IMR-90 (cell line): ENCODE data around the gene ATP1A4. TPM values are rescaled to one million over a fixed set of nuclear protein-coding genes. Genes with fewer than 3 reads are reported as not detected.
A peak's percentile ranks its signal among the peaks of the same experiment; 100 is the strongest.

Source experiments
- ATAC-seq: fragments of 200-7000 bp; cut with Tn5 transposase; 2 replicates; pipeline ENCODE4 v1.9.1; 2020; ENCODE audit warnings: low read depth, mild to moderate bottlenecking, moderate library complexity
- BruUV-seq: library from RNA; stranded (reverse); fragments of 400-500 nt; replicated peaks from 2 replicates; lab custom pipeline; 2021; lab: Mats Ljungman, UMichigan
- CTCF ChIA-PET: fragments of 300-600 bp; formaldehyde crosslinking; extraction: SDS; loops from one replicate; lab custom pipeline; 2021; ENCODE audit warnings: antibody characterized with exemption; lab: Yijun Ruan, JAX
- POLR2A ChIA-PET: fragments of 300-600 bp; sonication (Branson Sonifier 250); formaldehyde crosslinking; loops from one replicate; lab custom pipeline; 2022; ENCODE audit warnings: antibody characterized with exemption; ENCODE audit not compliant: unreplicated experiment; lab: Charles Lee
- DNase-seq: peaks from one replicate; pipeline ENCODE4 v3.0.0; 2013
- H2AFZ ChIP-seq: replicated peaks from 2 replicates; pipeline ENCODE3; 2013; ENCODE audit warnings: low read length, mild to moderate bottlenecking; ENCODE audit not compliant: poor library complexity
- H2AK5ac ChIP-seq: 2 replicates; pipeline ENCODE4 v1.6.1; 2013; ENCODE audit warnings: low read depth, low read length, inconsistent platforms
- H2AK9ac ChIP-seq: replicated peaks from 2 replicates; pipeline ENCODE3; 2013; ENCODE audit warnings: mild to moderate bottlenecking, low read depth, low read length, moderate library complexity; ENCODE audit not compliant: poor library complexity
- H2BK120ac ChIP-seq: 2 replicates; pipeline ENCODE4 v1.6.1; 2013; ENCODE audit warnings: low read depth, low read length, inconsistent platforms
- H2BK15ac ChIP-seq: 3 replicates; pipeline ENCODE4 v1.6.1; 2013; ENCODE audit warnings: low read depth, low read length, inconsistent platforms
- H2BK20ac ChIP-seq: 2 replicates; pipeline ENCODE4 v1.6.1; 2013; ENCODE audit warnings: low read depth, mild to moderate bottlenecking, inconsistent platforms, low read length, moderate library complexity
- H2BK5ac ChIP-seq: 2 replicates; pipeline ENCODE4 v1.6.1; 2013; ENCODE audit warnings: mild to moderate bottlenecking, low read depth, low read length, inconsistent platforms; ENCODE audit not compliant: poor library complexity, severe bottlenecking
- H3K14ac ChIP-seq: replicated peaks from 2 replicates; pipeline ENCODE4 v1.6.1; 2013; ENCODE audit warnings: low read depth, low read length, inconsistent platforms
- H3K18ac ChIP-seq: 2 replicates; pipeline ENCODE4 v1.6.1; 2013; ENCODE audit warnings: low read depth, low read length, control low read depth
- H3K23ac ChIP-seq: 2 replicates; pipeline ENCODE4 v1.6.1; 2013; ENCODE audit warnings: low read depth, low read length, inconsistent platforms
- H3K27ac ChIP-seq: 2 replicates; pipeline ENCODE4 v1.5.1; 2013; ENCODE audit warnings: mild to moderate bottlenecking, control low read depth, low read length; ENCODE audit not compliant: insufficient read depth
- H3K27me3 ChIP-seq: 2 replicates; pipeline ENCODE4 v1.6.1; 2013; ENCODE audit warnings: low read length; ENCODE audit not compliant: control insufficient read depth, insufficient read depth
- H3K36me3 ChIP-seq: 2 replicates; pipeline ENCODE4 v1.6.1; 2013; ENCODE audit warnings: low read length, mixed read lengths; ENCODE audit not compliant: control insufficient read depth, insufficient read depth
- H3K4ac ChIP-seq: 2 replicates; pipeline ENCODE4 v1.6.1; 2013; ENCODE audit warnings: low read depth, low read length, inconsistent platforms
- H3K4me1 ChIP-seq: 2 replicates; pipeline ENCODE4 v1.6.1; 2013; ENCODE audit warnings: low read length, mixed read lengths; ENCODE audit not compliant: control insufficient read depth, insufficient read depth
- H3K4me2 ChIP-seq: 2 replicates; pipeline ENCODE4 v1.6.1; 2013; ENCODE audit warnings: low read depth, mild to moderate bottlenecking, control low read depth, low read length, moderate library complexity
- H3K4me3 ChIP-seq: 2 replicates; pipeline ENCODE4 v1.5.1; 2013; ENCODE audit warnings: low read depth, mild to moderate bottlenecking, control low read depth, low read length, moderate library complexity; ENCODE audit not compliant: insufficient read depth
- H3K56ac ChIP-seq: 2 replicates; pipeline ENCODE4 v1.6.1; 2013; ENCODE audit warnings: low read length, inconsistent platforms; ENCODE audit not compliant: insufficient read depth; ENCODE audit errors: extremely low read depth
- H3K79me1 ChIP-seq, 2 experiments: 2 replicates each; pipeline ENCODE4 v1.6.1; 2013; ENCODE audit warnings: low read length in 2 of 2, inconsistent platforms in 1 of 2, low read depth in 1 of 2
- H3K9ac ChIP-seq: 2 replicates; pipeline ENCODE4 v1.6.1; 2013; ENCODE audit warnings: low read depth, low read length, control low read depth
- H3K9me1 ChIP-seq: 2 replicates; pipeline ENCODE4 v1.6.1; 2013; ENCODE audit warnings: low read length, inconsistent platforms; ENCODE audit not compliant: insufficient read depth
- H3K9me3 ChIP-seq: 2 replicates; pipeline ENCODE4 v1.6.1; 2013; ENCODE audit warnings: low read length; ENCODE audit not compliant: control insufficient read depth, insufficient read depth
- H4K20me1 ChIP-seq: 2 replicates; pipeline ENCODE4 v1.6.1; 2013; ENCODE audit warnings: low read length, inconsistent platforms; ENCODE audit not compliant: insufficient read depth
- H4K5ac ChIP-seq: 2 replicates; pipeline ENCODE4 v1.6.1; 2013; ENCODE audit warnings: mild to moderate bottlenecking, low read depth, low read length, control low read depth
- H4K8ac ChIP-seq, 2 experiments: 2 replicates each; pipeline ENCODE4 v1.6.1; 2013; ENCODE audit warnings: low read depth in 2 of 2, low read length in 2 of 2, control low read depth in 1 of 2, inconsistent platforms in 1 of 2
- H4K91ac ChIP-seq: 2 replicates; pipeline ENCODE4 v1.6.1; 2013; ENCODE audit warnings: low read depth, low read length, inconsistent platforms; ENCODE audit not compliant: insufficient read depth
- CEBPB ChIP-seq: IDR thresholded peaks from 2 replicates; pipeline ENCODE4 v1.6.1; 2012; ENCODE audit warnings: low read depth, low read length, improper control_type of control experiment
- FOS ChIP-seq: fragments of 150-350 bp; IDR thresholded peaks from 2 replicates; pipeline ENCODE4 v1.6.1; 2016; ENCODE audit warnings: low read depth, low read length
- MAFK ChIP-seq: IDR thresholded peaks from 2 replicates; pipeline ENCODE4 v1.6.1; 2012; ENCODE audit warnings: low read depth, low read length, improper control_type of control experiment
- MAZ ChIP-seq: IDR thresholded peaks from 2 replicates; pipeline ENCODE4 v1.6.1; 2012; ENCODE audit warnings: low read depth, mild to moderate bottlenecking, low read length, improper control_type of control experiment, moderate library complexity, borderline replicate concordance
- RAD21 ChIP-seq: IDR thresholded peaks from 2 replicates; pipeline ENCODE4 v1.6.1; 2012; ENCODE audit warnings: low read length, improper control_type of control experiment
- WGBS, 2 experiments: methylation state at CpG; one replicate each; pipeline versions ENCODE4 v1.1.5 to v1.1.7; 2013; ENCODE audit warnings: missing lambda C conversion rate in 2 of 2; ENCODE audit not compliant: insufficient read length in 1 of 2; ENCODE audit errors: extremely low coverage in 2 of 2; 5-methylcytosine and 5-hydroxymethylcytosine counted together
- dilution Hi-C: fragments of 300-500 bp; cut with HindIII; formaldehyde crosslinking; loops from one replicate; pipeline ENCODE4 v1.14.3; 2018; ENCODE audit warnings: low sequenced_read_pairs; ENCODE audit not compliant: unreplicated experiment
- in situ Hi-C: fragments of 300-500 bp; cut with MboI; formaldehyde crosslinking; loops from 3 replicates; pipeline ENCODE4 v1.14.3; 2019; ENCODE audit warnings: low sequenced_read_pairs, inconsistent platforms, mixed read lengths
- intact Hi-C: fragments of 100-400 bp; cut with micrococcal nuclease; formaldehyde crosslinking; loops from 2 replicates; pipeline ENCODE4 v1.10.0; 2022
- polyA plus RNA-seq, 3 experiments: library from polyadenylated mRNA; depleted of rRNA; stranded (reverse); fragments of >200 nt; gene quantifications; 2 replicates each; pipeline ENCODE4 v1.2.3, GENCODE V29; 2012; ENCODE audit warnings: low replicate concordance in 1 of 3
- total RNA-seq: library from RNA; depleted of rRNA; stranded (reverse); fragments of >200 nt; gene quantifications from 2 replicates; pipeline ENCODE4 v1.2.3, GENCODE V29; 2012
- TF ChIP-seq, protein P1 (sequence below): conservative IDR thresholded peaks from 2 replicates; pipeline ENCODE4 v1.5.1; 2012; ENCODE audit warnings: mild to moderate bottlenecking, low read depth, low read length, improper control_type of control experiment

The ATP1A4 gene
- total and polyA plus RNA-seq, 2 of the 4 experiments (the other 2 are of a cell fraction), result not detected

DNA sequence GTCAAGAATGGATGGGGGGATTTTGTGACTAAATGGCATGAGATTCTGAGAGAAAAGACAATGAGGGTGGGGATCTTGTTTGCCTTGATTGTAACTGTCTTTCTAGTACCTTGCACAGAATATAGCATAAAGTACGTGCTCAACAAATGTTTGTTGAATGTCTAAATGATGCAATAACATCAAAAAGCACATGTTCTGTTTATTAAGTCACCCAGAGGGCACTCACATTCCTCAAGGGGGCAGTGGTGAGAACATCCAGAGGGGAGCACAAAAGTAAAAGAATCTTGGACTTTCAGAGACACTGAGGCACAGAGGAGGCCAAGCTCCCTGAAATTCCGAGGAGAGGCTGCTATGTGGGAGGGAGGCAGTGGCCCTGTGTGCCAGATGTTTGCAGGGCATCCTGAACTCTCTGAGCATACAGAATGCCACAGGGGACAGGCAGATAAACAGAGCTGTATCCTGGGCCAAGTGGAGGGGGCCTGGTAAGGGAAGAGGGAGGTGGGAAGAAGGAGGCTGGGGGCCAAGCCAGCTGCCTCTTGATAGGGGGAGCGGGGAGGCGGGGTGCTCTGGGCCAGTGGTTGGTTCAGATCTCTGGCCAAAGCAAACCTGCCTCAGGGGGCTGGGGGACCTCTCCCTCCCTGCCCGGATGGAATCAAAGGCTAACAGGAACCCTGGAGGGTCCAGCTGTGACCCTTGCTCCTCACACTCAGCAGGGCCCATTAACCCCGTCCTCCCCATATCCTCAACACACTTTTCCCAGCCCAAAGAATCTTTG, 42.3 kb upstream of the ATP1A4 start:
- DNase-seq, result peak; percentile 52
- POLR2A ChIA-PET, result interaction anchor here (0.6 kb wide), 1 partner anchor 258 kb away, joined by 4 read pairs; the partner anchor contains the start of gene NHLH1

More for the DNA sequence above, 42.3 kb upstream of the ATP1A4 start:
- TF ChIP-seq MAZ, result no peak
- peak; percentile 28; the same call in 1 of the 2 replicates for TF ChIP-seq RAD21
- no peak for TF ChIP-seq FOS
- TF ChIP-seq CEBPB, result peak; percentile 89
- TF ChIP-seq MAFK, result no peak
- TF ChIP-seq, protein P1, sequence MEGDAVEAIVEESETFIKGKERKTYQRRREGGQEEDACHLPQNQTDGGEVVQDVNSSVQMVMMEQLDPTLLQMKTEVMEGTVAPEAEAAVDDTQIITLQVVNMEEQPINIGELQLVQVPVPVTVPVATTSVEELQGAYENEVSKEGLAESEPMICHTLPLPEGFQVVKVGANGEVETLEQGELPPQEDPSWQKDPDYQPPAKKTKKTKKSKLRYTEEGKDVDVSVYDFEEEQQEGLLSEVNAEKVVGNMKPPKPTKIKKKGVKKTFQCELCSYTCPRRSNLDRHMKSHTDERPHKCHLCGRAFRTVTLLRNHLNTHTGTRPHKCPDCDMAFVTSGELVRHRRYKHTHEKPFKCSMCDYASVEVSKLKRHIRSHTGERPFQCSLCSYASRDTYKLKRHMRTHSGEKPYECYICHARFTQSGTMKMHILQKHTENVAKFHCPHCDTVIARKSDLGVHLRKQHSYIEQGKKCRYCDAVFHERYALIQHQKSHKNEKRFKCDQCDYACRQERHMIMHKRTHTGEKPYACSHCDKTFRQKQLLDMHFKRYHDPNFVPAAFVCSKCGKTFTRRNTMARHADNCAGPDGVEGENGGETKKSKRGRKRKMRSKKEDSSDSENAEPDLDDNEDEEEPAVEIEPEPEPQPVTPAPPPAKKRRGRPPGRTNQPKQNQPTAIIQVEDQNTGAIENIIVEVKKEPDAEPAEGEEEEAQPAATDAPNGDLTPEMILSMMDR, result peak; percentile 55
- H3K4me2 ChIP-seq, result no peak overlapping the region
- no peak overlapping the region for H2AK9ac ChIP-seq
- peaks cover 40% of the 10 kb centered on the region for H3K27me3 ChIP-seq
- H3K23ac ChIP-seq, result no peak overlapping the region
- H4K5ac ChIP-seq, result no peak overlapping the region; the same call in 1 of the 2 replicates
- no peak overlapping the region for H2BK5ac ChIP-seq
- peak overlapping the region in 1 of 2 experiments; percentile 24; a peak in 1 of 4 replicates for H4K8ac ChIP-seq
- no peaks in the 10 kb centered on the region for H3K36me3 ChIP-seq
- H3K4me3 ChIP-seq, result no peak overlapping the region
- CTCF ChIA-PET, result interaction anchor here (0.6 to 1.6 kb wide), 5 partner anchors 110 to 267 kb away, joined by 3 to 4 read pairs (median 3); no protein-coding TSS in a partner anchor
- no peak overlapping the region for H3K9ac ChIP-seq
- dilution Hi-C loops, result loop anchor here (10.0 kb wide), 1 partner anchor 106 kb away; no protein-coding TSS in a partner anchor
- no peak overlapping the region for H2BK15ac ChIP-seq
- no peaks in the 10 kb centered on the region for H3K79me1 ChIP-seq
- 0 out of 2 replicates have a peak overlapping the region, but pooled peaks have one; percentile 18 for H2BK120ac ChIP-seq
- in situ Hi-C loops, result no loop called here
- intact Hi-C loops, result no loop called here
- H3K9me3 ChIP-seq, result no peaks in the 10 kb centered on the region
- H3K4me1 ChIP-seq, result peaks cover 10% of the 10 kb centered on the region
- no peak overlapping the region for H3K18ac ChIP-seq
- WGBS, 2 experiments, result no CpG with 5 or more reads among the region's 6 CpGs
- no peak overlapping the region for H3K14ac ChIP-seq
- peak; percentile 62 for ATAC-seq
- H3K56ac ChIP-seq, result no peak overlapping the region
- no peaks in the 10 kb centered on the region; the same call in 1 of the 2 replicates for H3K9me1 ChIP-seq
- H2AK5ac ChIP-seq, result no peak overlapping the region
- no TSS peak for BruUV-seq
- H3K27ac ChIP-seq, result no peak overlapping the region
- H2AFZ ChIP-seq, result no peak overlapping the region
- H3K4ac ChIP-seq, result no peak overlapping the region
- no peaks in the 10 kb centered on the region for H4K20me1 ChIP-seq
- no peak overlapping the region for H2BK20ac ChIP-seq
- H4K91ac ChIP-seq, result peak overlapping the region; percentile 59
